NT2/D1 (cell line): ENCODE results near the gene DNAJB6.

Source experiments
- YY1 ChIP-seq: IDR thresholded peaks from 2 replicates; pipeline ENCODE4 v1.6.1; 2011; ENCODE audit not compliant: insufficient read length, insufficient read depth
- ZNF274 ChIP-seq: IDR thresholded peaks from 2 replicates; pipeline ENCODE4 v1.6.1; 2011; ENCODE audit warnings: mild to moderate bottlenecking, low read depth, low read length

DNA sequence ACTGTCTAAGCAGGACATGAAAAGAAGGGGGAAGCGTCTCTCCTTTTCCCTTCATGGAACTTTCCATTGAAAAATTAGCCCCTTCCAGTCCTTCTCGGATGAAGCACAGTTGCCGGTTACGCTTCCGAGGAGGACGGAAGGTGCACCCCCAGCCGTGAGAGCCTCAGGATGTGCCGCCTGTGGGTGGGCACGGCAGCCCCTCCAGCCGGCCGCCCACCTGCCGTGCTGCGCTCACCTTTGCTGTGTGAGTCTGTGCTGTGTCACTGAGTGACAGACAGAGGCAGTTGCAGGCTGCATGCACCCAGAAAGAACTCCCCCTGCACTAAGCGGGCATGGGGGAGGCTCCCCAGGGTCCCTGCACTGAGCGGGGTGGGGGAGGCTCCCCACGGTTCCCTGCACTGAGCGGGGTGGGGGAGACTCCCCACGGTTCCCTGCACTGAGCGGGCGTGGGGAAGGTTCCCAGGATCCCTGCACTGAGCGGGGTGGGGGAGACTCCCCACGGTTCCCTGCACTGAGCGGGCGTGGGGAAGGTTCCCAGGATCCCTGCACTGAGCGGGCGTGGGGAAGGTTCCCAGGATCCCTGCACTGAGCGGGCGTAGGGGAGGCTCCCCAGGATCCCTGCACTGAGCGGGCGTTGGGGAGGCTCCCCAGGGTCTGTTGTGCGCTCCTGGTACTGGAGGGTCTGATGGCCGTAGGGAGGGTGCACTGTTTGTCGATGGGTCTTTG lies 74.2 kb downstream of the DNAJB6 start:
- no peak for TF ChIP-seq ZNF274
- TF ChIP-seq YY1, result no peak
